Measurements from ENCODE around the gene DMD.

DNA sequence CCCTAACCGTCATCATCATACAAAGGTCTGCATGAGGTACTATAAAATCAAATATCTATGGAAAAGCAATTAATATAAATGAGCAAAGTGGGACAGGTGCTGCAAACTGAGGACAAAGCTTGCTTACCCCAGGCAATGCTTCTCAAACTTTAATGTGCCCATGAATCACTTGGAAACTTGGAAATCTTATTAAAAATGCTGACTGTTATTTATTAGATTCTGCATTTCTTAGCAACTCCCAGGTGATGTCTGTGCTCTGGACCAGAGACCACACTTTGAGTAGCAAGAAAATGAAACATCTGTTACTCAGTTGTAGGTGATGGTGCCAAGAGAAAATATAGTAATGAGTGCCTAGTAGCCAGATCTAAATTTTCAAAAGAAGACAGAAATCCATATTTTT lies 1249.1 kb downstream of the DMD start:
- TF ChIP-seq CTCF (IDR thresholded peaks at IDR 0.05): no peak
- TF ChIP-seq EZH2 (IDR thresholded peaks at IDR 0.05; ENCODE audit: borderline replicate concordance, insufficient read depth, low read depth, low read length, poor library complexity, severe bottlenecking): no peak
